ENCODE measurements around the gene NCMAP.

Gene NCMAP

DNA sequence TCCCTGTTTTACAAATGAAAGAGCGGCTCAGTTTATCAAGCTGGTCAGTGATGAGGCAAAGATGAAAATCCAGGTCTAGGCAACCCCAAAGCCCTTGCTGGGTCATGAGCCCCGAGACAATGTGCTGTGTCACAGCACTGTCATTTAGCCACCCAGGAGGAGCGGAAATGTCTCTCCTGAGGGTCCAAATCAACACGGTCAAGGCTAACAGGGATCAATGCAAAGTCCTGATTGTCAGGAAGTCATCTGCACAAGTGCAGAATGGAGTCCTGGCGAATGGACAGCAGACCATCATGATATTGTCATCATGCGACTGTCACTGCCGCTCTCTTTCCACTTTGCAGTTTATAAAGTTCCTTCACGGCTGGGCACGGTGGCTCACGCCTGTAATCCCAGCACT is 30.2 kb downstream of the NCMAP start:
- Histone ChIP-seq H3K9me2 (replicated peaks; ENCODE audit: control insufficient read depth, low read length) (no peaks in the 10 kb centered on the region), H3K27me3 (ENCODE audit: control insufficient read depth, low read length) (0 out of 2 replicates have a peak, but pooled peaks cover 2% of the 10 kb centered on the region), H3K27ac (ENCODE audit: low read depth, low read length) (no peak overlapping the region), H3K4me2 (ENCODE audit: low read length) (no peak overlapping the region), H3K9me3 (ENCODE audit: control insufficient read depth, insufficient read depth, low read length) (no peaks in the 10 kb centered on the region), H3K36me3 (ENCODE audit: control insufficient read depth, low read length) (no peaks in the 10 kb centered on the region), H4K20me1 (ENCODE audit: control insufficient read depth, insufficient read depth, low read depth, low read length) (no peaks in the 10 kb centered on the region), H3K4me3 (ENCODE audit: low read length) (no peak overlapping the region), H3F3A (ENCODE audit: control insufficient read depth, insufficient read depth) (no peaks in the 10 kb centered on the region), H3K4me1 (ENCODE audit: control insufficient read depth, low read length) (peaks cover 5% of the 10 kb centered on the region), H3K79me2 (ENCODE audit: control insufficient read depth, low read length) (no peaks in the 10 kb centered on the region)
- TF ChIP-seq EZH2phosphoT487 (IDR thresholded peaks at IDR 0.05; ENCODE audit: borderline replicate concordance, low read length): no peak
- TF ChIP-seq, protein P1, sequence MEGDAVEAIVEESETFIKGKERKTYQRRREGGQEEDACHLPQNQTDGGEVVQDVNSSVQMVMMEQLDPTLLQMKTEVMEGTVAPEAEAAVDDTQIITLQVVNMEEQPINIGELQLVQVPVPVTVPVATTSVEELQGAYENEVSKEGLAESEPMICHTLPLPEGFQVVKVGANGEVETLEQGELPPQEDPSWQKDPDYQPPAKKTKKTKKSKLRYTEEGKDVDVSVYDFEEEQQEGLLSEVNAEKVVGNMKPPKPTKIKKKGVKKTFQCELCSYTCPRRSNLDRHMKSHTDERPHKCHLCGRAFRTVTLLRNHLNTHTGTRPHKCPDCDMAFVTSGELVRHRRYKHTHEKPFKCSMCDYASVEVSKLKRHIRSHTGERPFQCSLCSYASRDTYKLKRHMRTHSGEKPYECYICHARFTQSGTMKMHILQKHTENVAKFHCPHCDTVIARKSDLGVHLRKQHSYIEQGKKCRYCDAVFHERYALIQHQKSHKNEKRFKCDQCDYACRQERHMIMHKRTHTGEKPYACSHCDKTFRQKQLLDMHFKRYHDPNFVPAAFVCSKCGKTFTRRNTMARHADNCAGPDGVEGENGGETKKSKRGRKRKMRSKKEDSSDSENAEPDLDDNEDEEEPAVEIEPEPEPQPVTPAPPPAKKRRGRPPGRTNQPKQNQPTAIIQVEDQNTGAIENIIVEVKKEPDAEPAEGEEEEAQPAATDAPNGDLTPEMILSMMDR (IDR thresholded peaks at IDR 0.05; ENCODE audit: low read depth, low read length, poor library complexity, severe bottlenecking): no peak

GRCh38 chr1:24586970-24587820 is 31.3 kb downstream of the NCMAP start:
- H3K27ac ChIP-seq (ENCODE audit: low read depth, low read length): no peak overlapping the region
- no peaks in the 10 kb centered on the region for H3K36me3 ChIP-seq (ENCODE audit: control insufficient read depth, low read length)
- no peaks in the 10 kb centered on the region for H3K79me2 ChIP-seq (ENCODE audit: control insufficient read depth, low read length)
- H3K9me2 ChIP-seq (replicated peaks; ENCODE audit: control insufficient read depth, low read length): no peaks in the 10 kb centered on the region
- TF ChIP-seq, protein P1 (IDR thresholded peaks at IDR 0.05; ENCODE audit: low read depth, low read length, poor library complexity, severe bottlenecking): peak; percentile 76
- TF ChIP-seq EZH2phosphoT487 (IDR thresholded peaks at IDR 0.05; ENCODE audit: borderline replicate concordance, low read length): no peak
- no peaks in the 10 kb centered on the region for H4K20me1 ChIP-seq (ENCODE audit: control insufficient read depth, insufficient read depth, low read depth, low read length)
- peak overlapping the region; percentile 18; the same call in 1 of the 2 replicates for H3K4me3 ChIP-seq (ENCODE audit: low read length)
- peak overlapping the region; percentile 47 for H3K4me2 ChIP-seq (ENCODE audit: low read length)
- no peaks in the 10 kb centered on the region for H3F3A ChIP-seq (ENCODE audit: control insufficient read depth, insufficient read depth)
- H3K9me3 ChIP-seq (ENCODE audit: control insufficient read depth, insufficient read depth, low read length): no peaks in the 10 kb centered on the region
- H3K27me3 ChIP-seq (ENCODE audit: control insufficient read depth, low read length): 0 out of 2 replicates have a peak, but pooled peaks cover 2% of the 10 kb centered on the region
- peaks cover 5% of the 10 kb centered on the region for H3K4me1 ChIP-seq (ENCODE audit: control insufficient read depth, low read length)

DNA sequence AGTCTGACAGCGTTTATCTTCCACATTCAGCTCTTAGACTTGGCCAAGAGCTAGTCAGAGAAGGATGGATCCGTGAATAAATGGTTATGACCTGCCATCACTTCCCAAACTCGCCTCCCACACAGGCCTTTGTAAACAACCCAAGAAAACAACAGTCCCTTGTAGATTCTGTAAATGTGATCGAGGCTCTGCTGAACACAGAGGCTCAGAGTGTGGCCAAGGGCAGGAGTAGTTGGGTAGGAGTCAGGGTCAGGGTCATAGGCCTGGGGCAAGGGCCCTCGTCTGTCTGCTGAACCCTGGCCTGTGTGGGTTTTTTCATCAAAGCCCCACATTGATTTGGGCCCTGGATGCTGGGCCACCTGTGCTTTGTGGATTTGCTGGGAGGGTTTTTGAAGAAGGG is 32.7 kb downstream of the NCMAP start:
- Histone ChIP-seq H3K79me2 (ENCODE audit: control insufficient read depth, low read length) (no peaks in the 10 kb centered on the region), H4K20me1 (ENCODE audit: control insufficient read depth, insufficient read depth, low read depth, low read length) (no peaks in the 10 kb centered on the region), H3K27ac (ENCODE audit: low read depth, low read length) (no peak overlapping the region), H3F3A (ENCODE audit: control insufficient read depth, insufficient read depth) (no peaks in the 10 kb centered on the region), H3K36me3 (ENCODE audit: control insufficient read depth, low read length) (no peaks in the 10 kb centered on the region), H3K9me2 (replicated peaks; ENCODE audit: control insufficient read depth, low read length) (no peaks in the 10 kb centered on the region), H3K27me3 (ENCODE audit: control insufficient read depth, low read length) (0 out of 2 replicates have a peak, but pooled peaks cover 2% of the 10 kb centered on the region), H3K4me1 (ENCODE audit: control insufficient read depth, low read length) (peaks cover 5% of the 10 kb centered on the region), H3K9me3 (ENCODE audit: control insufficient read depth, insufficient read depth, low read length) (no peaks in the 10 kb centered on the region), H3K4me3 (ENCODE audit: low read length) (no peak overlapping the region), H3K4me2 (ENCODE audit: low read length) (no peak overlapping the region)
- TF ChIP-seq EZH2phosphoT487 (IDR thresholded peaks at IDR 0.05; ENCODE audit: borderline replicate concordance, low read length): no peak
- TF ChIP-seq, protein P1 (IDR thresholded peaks at IDR 0.05; ENCODE audit: low read depth, low read length, poor library complexity, severe bottlenecking): no peak
